ENCODE measurements around the gene CELF1. TPM values are rescaled to one million over a fixed set of nuclear protein-coding genes. Genes with fewer than 3 reads are reported as not detected.

The CELF1 gene
- total RNA-seq, 1 experiment from 2014 or later, result 173 TPM

- ChIA-PET POLR2A (interaction anchor here (1.4 kb wide), 1 partner anchor 21 kb away, joined by 4 read pairs; the partner anchor contains the start of gene PSMC3), CTCF (interaction anchor here (0.8 kb wide), 1 partner anchor 74 kb away, joined by 3 read pairs; no protein-coding TSS in a partner anchor)
- no peak for TF ChIP-seq CTCF (IDR thresholded peaks at IDR 0.05; ENCODE audit: unreplicated experiment)
- Mint-ChIP-seq H3K9me3 (ENCODE audit: unreplicated experiment) (no peaks in the 10 kb centered on the region), H3K36me3 (ENCODE audit: insufficient read depth, unreplicated experiment) (peaks cover 6% of the 10 kb centered on the region), H3K27me3 (ENCODE audit: insufficient read depth, unreplicated experiment) (no peaks in the 10 kb centered on the region), H3K4me3 (ENCODE audit: unreplicated experiment) (no peak overlapping the region), H3K27ac (ENCODE audit: low read depth, unreplicated experiment) (no peak overlapping the region), H3K4me1 (ENCODE audit: insufficient read depth, unreplicated experiment) (no peaks in the 10 kb centered on the region)
- intact Hi-C loops (cut with micrococcal nuclease), result no loop called here
- no peak for DNase-seq (ENCODE audit: unreplicated experiment)
- no TSS peak for BruUV-seq (replicated peaks)
These were observed 105.0 kb downstream of the CELF1 start for GRCh38 chr11:47447906-47448305.

GRCh38 chr11:47446833-47447232 is 106.1 kb downstream of the CELF1 start:
- Mint-ChIP-seq H3K27me3 (ENCODE audit: insufficient read depth, unreplicated experiment) (no peaks in the 10 kb centered on the region), H3K27ac (ENCODE audit: low read depth, unreplicated experiment) (no peak overlapping the region), H3K9me3 (ENCODE audit: unreplicated experiment) (no peaks in the 10 kb centered on the region), H3K36me3 (ENCODE audit: insufficient read depth, unreplicated experiment) (peaks cover under 1% of the 10 kb centered on the region), H3K4me3 (ENCODE audit: unreplicated experiment) (no peak overlapping the region), H3K4me1 (ENCODE audit: insufficient read depth, unreplicated experiment) (no peaks in the 10 kb centered on the region)
- TF ChIP-seq CTCF (IDR thresholded peaks at IDR 0.05; ENCODE audit: unreplicated experiment), result no peak
- POLR2A ChIA-PET, result no interaction called here
- intact Hi-C loops (cut with micrococcal nuclease), result no loop called here
- CTCF ChIA-PET, result no interaction called here
- no TSS peak for BruUV-seq (replicated peaks)
- no peak for DNase-seq (ENCODE audit: unreplicated experiment)

GRCh38 chr11:47445840-47446239 is 107.1 kb downstream of the CELF1 start:
- ChIA-PET POLR2A (interaction anchor here (0.6 kb wide), 1 partner anchor 20 kb away, joined by 5 read pairs; the partner anchor contains the start of gene PSMC3), CTCF (interaction anchor here (0.6 to 1.4 kb wide), 2 partner anchors 15 to 72 kb away, joined by 4 to 5 read pairs; no protein-coding TSS in a partner anchor)
- no peak for TF ChIP-seq CTCF (IDR thresholded peaks at IDR 0.05; ENCODE audit: unreplicated experiment)
- H3K9me3 Mint-ChIP-seq (ENCODE audit: unreplicated experiment), result no peaks in the 10 kb centered on the region
- H3K27ac Mint-ChIP-seq (ENCODE audit: low read depth, unreplicated experiment), result no peak overlapping the region
- intact Hi-C loops (cut with micrococcal nuclease), result no loop called here
- no peaks in the 10 kb centered on the region for H3K4me1 Mint-ChIP-seq (ENCODE audit: insufficient read depth, unreplicated experiment)
- no peak overlapping the region for H3K4me3 Mint-ChIP-seq (ENCODE audit: unreplicated experiment)
- no peaks in the 10 kb centered on the region for H3K27me3 Mint-ChIP-seq (ENCODE audit: insufficient read depth, unreplicated experiment)
- no TSS peak for BruUV-seq (replicated peaks)
- no peaks in the 10 kb centered on the region for H3K36me3 Mint-ChIP-seq (ENCODE audit: insufficient read depth, unreplicated experiment)
- no peak for DNase-seq (ENCODE audit: unreplicated experiment)

- no TSS peak for BruUV-seq (replicated peaks)
- no peak for TF ChIP-seq CTCF (IDR thresholded peaks at IDR 0.05; ENCODE audit: unreplicated experiment)
- Mint-ChIP-seq H3K27ac (ENCODE audit: low read depth, unreplicated experiment) (no peak overlapping the region), H3K4me3 (ENCODE audit: unreplicated experiment) (no peak overlapping the region), H3K9me3 (ENCODE audit: unreplicated experiment) (no peaks in the 10 kb centered on the region), H3K27me3 (ENCODE audit: insufficient read depth, unreplicated experiment) (no peaks in the 10 kb centered on the region), H3K4me1 (ENCODE audit: insufficient read depth, unreplicated experiment) (no peaks in the 10 kb centered on the region), H3K36me3 (ENCODE audit: insufficient read depth, unreplicated experiment) (no peaks in the 10 kb centered on the region)
- POLR2A ChIA-PET, result interaction anchor here (0.8 kb wide), 1 partner anchor 12 kb away, joined by 5 read pairs; no protein-coding TSS in a partner anchor
- DNase-seq (ENCODE audit: unreplicated experiment), result no peak
- intact Hi-C loops (cut with micrococcal nuclease), result no loop called here
- CTCF ChIA-PET, result interaction anchor here (0.5 to 1.5 kb wide), 7 partner anchors 10 to 304 kb away, joined by 3 to 8 read pairs (median 3); no protein-coding TSS in a partner anchor
These were observed 109.1 kb downstream of the CELF1 start for GRCh38 chr11:47443817-47444216.

All from MCF 10A (cell line).